ENCODE data around the gene MYADML2. TPM values are rescaled to one million over a fixed set of nuclear protein-coding genes. Genes with fewer than 3 reads are reported as not detected.

Gene MYADML2
- total and polyA plus RNA-seq, 2 experiments from 2014 or later, result 0.70 to 1.7 TPM

DNA sequence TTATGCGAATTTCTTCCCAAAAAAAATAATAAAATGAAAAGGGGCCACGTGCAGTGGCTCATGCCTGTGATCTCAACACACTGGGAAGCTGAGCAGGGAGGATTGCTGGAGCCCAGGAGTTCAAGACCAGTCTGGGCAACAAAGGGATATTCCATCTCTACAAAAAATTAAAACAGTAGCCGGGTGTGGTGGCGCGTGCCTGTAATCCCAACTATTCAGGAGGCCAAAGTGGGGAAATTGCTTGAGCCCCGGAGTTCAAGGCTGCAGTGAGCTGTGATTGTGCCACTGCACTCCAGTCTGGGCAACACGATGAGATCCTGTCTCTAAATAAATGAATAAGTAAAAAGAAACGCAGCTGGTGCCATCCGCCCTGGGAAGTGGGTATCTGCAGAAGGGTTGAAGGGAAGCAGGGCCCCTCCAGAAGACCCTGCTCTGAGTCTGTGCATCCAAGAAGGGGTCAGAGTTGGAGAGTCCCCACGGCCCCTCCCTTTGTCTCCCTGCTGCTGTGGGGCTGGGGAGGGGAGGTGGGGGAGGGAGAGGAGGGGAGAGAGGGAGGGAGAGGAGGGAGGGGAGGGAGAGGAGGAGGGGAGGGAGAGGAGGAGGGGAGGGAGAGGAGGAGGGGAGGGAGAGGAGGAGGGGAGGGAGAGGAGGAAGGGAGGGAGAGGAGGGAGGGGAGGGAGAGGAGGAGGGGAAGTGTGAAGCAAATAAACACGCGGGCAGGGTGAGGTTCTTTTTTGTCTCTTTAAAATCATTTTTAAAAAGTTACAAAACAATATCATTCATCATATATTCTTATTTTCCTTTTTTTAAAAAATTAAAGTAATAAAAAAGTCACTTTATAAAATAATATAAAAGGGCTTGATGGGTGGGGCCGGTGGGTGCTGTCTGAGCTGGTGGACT is 5.0 kb upstream of the MYADML2 start:
- no peaks in the 10 kb centered on the region for H3F3A ChIP-seq (replicated peaks; ENCODE audit: low read depth)
- DNase-seq (ENCODE audit: low spot score), result no peak

More for the DNA sequence above, 5.0 kb upstream of the MYADML2 start:
- Mint-ChIP-seq H3K27me3 (ENCODE audit: insufficient read depth, low read depth, poor library complexity) (peaks cover 14% of the 10 kb centered on the region), H3K9me3 (no peaks in the 10 kb centered on the region; the same call in 2 of the 3 replicates), H3K36me3 (ENCODE audit: low read depth) (no peaks in the 10 kb centered on the region), H3K4me3 (no peak overlapping the region), H3K27ac (no peak overlapping the region), H3K4me1 (peaks cover 2% of the 10 kb centered on the region; the same call in 2 of the 3 replicates)
- no peaks in the 10 kb centered on the region for H3K36me3 ChIP-seq (ENCODE audit: insufficient read depth)
- H3K9me2 ChIP-seq (ENCODE audit: insufficient read depth), result no peaks in the 10 kb centered on the region
- no peaks in the 10 kb centered on the region; the same call in 1 of the 2 replicates for H4K20me1 ChIP-seq (replicated peaks; ENCODE audit: insufficient read depth)
- H3K4me3 ChIP-seq, result no peak overlapping the region
- no peak overlapping the region for H3K4me2 ChIP-seq
- TF ChIP-seq STAT1 (IDR thresholded peaks at IDR 0.05; ENCODE audit: unreplicated experiment) (no peak), ZNF331 (CRISPR knock-in tag; IDR thresholded peaks at IDR 0.05; ENCODE audit: low read depth) (no peak), ZNF114 (CRISPR knock-in tag; IDR thresholded peaks at IDR 0.05) (no peak), POLR2AphosphoS5 (IDR thresholded peaks at IDR 0.05; ENCODE audit: low read depth) (no peak), CTCF (conservative IDR thresholded peaks at IDR 0.05; ENCODE audit: low read depth in 2 of 2) (no peak), CREB1 (CRISPR knock-in tag; IDR thresholded peaks at IDR 0.05; ENCODE audit: low read depth) (no peak), NANOG (IDR thresholded peaks at IDR 0.05; ENCODE audit: borderline replicate concordance) (no peak), JUNB (IDR thresholded peaks at IDR 0.05; ENCODE audit: unreplicated experiment) (no peak), EZH2 (IDR thresholded peaks at IDR 0.05; ENCODE audit: low read depth, unreplicated experiment) (no peak), ETS1 (IDR thresholded peaks at IDR 0.05) (no peak), REST (IDR thresholded peaks at IDR 0.05; ENCODE audit: unreplicated experiment) (no peak), EZH2phosphoT487 (IDR thresholded peaks at IDR 0.05; ENCODE audit: unreplicated experiment) (no peak), ZNF462 (CRISPR knock-in tag; IDR thresholded peaks at IDR 0.05) (no peak)
- no peak overlapping the region for H3K27ac ChIP-seq (ENCODE audit: low read depth)
- ATAC-seq, result no peak
- H2AFZ ChIP-seq, result no peak overlapping the region
- no peaks in the 10 kb centered on the region for H3K79me2 ChIP-seq (replicated peaks; ENCODE audit: insufficient read depth)
- no peaks in the 10 kb centered on the region for H3K4me1 ChIP-seq (ENCODE audit: insufficient read depth)
- H3K27me3 ChIP-seq (ENCODE audit: insufficient read depth), result peaks cover 4% of the 10 kb centered on the region; the same call in 1 of the 2 replicates

All from GM23338 (cell line).